ENCODE data around the gene PKNOX2. TPM values are rescaled to one million over a fixed set of nuclear protein-coding genes. Genes with fewer than 3 reads are reported as not detected.
A peak's percentile ranks its signal among the peaks of the same experiment; 100 is the strongest.

PKNOX2 gene
- total and polyA plus RNA-seq, 2 of the 4 experiments (the other 2 are of a cell fraction), result 0.72 to 2.3 TPM

DNA sequence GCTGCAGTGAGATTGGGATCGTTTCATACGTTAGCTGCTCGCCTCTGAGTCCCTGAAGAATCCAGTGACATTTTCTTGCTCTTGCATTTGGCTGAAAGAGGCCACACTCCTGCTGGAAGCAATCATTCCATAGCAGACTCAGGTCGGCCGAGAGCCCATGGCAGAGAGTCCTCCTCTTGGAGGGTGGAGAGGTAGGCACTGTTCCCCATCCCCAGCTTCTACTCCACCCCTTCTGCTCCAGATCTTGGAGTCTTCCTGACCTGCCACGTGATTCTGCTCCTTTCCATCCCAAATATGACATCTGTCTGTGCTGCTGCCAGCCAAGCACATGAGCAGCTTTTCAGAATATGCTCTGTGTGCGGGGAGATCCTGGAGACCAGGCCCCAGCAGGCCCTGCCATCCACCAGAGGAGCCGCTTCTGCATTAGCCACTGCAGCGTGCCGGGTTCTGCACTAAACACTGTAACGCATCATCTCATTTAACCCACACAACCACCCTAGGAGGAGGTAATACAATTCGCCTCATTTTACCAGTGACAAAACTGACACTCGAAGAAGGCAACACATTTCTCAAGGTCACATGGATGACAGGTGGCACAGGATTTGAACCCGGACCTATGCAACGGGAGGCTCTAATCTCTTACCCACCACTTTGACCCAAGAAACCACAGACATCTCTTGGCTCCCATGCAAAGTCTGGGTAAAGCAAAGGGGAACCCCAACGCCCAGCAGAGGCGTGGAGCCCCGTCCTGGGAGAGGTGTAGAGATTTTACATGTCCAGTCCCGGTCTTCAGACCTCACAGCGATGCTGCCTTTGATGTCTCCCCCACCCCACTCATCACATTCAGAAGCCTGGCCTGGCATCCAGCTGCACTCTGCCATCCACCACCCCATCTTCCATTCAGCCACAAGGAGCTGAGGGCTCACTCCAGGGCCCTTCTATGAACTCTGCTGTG is 252.7 kb downstream of the PKNOX2 start:
- peak overlapping the region; percentile 78 for H2AK9ac ChIP-seq (replicated peaks; ENCODE audit: low read depth, low read length, poor library complexity)
- ChIA-PET POLR2A (ENCODE audit: unreplicated experiment) (no interaction called here), CTCF (no interaction called here)
- no peaks in the 10 kb centered on the region for H3K4me1 ChIP-seq (ENCODE audit: control insufficient read depth, insufficient read depth, low read length)
- H3K9me3 ChIP-seq (ENCODE audit: control insufficient read depth, insufficient read depth, low read length), result no peaks in the 10 kb centered on the region
- H2BK120ac ChIP-seq (ENCODE audit: low read depth, low read length), result no peak overlapping the region
- H2BK5ac ChIP-seq (ENCODE audit: low read depth, low read length, poor library complexity, severe bottlenecking), result no peak overlapping the region
- no peaks in the 10 kb centered on the region; the same call in 1 of the 2 replicates for H3K9me1 ChIP-seq (ENCODE audit: insufficient read depth, low read length)
- no peak overlapping the region for H4K8ac ChIP-seq (ENCODE audit: low read depth in 2 of 2, low read length in 2 of 2)
- no peak overlapping the region for H3K4me3 ChIP-seq (ENCODE audit: insufficient read depth, low read depth, low read length)
- H3K4me2 ChIP-seq (ENCODE audit: low read depth, low read length), result no peak overlapping the region
- in situ Hi-C loops (cut with MboI; ENCODE audit: low sequenced_read_pairs) (loop anchor here (25.0 kb wide), 1 partner anchor 755 kb away; the partner anchor contains the start of genes SIAE and SPA17), intact Hi-C loops (cut with micrococcal nuclease) (no loop called here), dilution Hi-C loops (cut with HindIII; ENCODE audit: low sequenced_read_pairs, unreplicated experiment) (no loop called here)
- H3K56ac ChIP-seq (ENCODE audit: extremely low read depth, insufficient read depth, low read length), result no peak overlapping the region
- no peaks in the 10 kb centered on the region for H3K79me1 ChIP-seq (ENCODE audit: low read depth in 1 of 2, low read length in 2 of 2)
- H2AFZ ChIP-seq (replicated peaks; ENCODE audit: low read length, poor library complexity), result peak overlapping the region; percentile 18
- no peak for DNase-seq
- no peaks in the 10 kb centered on the region for H4K20me1 ChIP-seq (ENCODE audit: insufficient read depth, low read length)
- TF ChIP-seq SMC3 (IDR thresholded peaks at IDR 0.05; ENCODE audit: low read depth, low read length) (no peak), NFE2L2 (IDR thresholded peaks at IDR 0.05; ENCODE audit: low read depth, low read length) (no peak), RAD21 (IDR thresholded peaks at IDR 0.05; ENCODE audit: low read length) (no peak), MAZ (IDR thresholded peaks at IDR 0.05; ENCODE audit: borderline replicate concordance, low read depth, low read length) (no peak), CEBPB (IDR thresholded peaks at IDR 0.05; ENCODE audit: low read depth, low read length) (no peak), CHD1 (IDR thresholded peaks at IDR 0.05; ENCODE audit: low read depth, low read length) (no peak), RFX5 (IDR thresholded peaks at IDR 0.05; ENCODE audit: low read depth, low read length) (no peak)
- TF ChIP-seq, protein P1, sequence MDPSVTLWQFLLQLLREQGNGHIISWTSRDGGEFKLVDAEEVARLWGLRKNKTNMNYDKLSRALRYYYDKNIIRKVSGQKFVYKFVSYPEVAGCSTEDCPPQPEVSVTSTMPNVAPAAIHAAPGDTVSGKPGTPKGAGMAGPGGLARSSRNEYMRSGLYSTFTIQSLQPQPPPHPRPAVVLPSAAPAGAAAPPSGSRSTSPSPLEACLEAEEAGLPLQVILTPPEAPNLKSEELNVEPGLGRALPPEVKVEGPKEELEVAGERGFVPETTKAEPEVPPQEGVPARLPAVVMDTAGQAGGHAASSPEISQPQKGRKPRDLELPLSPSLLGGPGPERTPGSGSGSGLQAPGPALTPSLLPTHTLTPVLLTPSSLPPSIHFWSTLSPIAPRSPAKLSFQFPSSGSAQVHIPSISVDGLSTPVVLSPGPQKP (IDR thresholded peaks at IDR 0.05; ENCODE audit: borderline replicate concordance, low read depth, low read length), result no peak
- TF ChIP-seq, protein P2, sequence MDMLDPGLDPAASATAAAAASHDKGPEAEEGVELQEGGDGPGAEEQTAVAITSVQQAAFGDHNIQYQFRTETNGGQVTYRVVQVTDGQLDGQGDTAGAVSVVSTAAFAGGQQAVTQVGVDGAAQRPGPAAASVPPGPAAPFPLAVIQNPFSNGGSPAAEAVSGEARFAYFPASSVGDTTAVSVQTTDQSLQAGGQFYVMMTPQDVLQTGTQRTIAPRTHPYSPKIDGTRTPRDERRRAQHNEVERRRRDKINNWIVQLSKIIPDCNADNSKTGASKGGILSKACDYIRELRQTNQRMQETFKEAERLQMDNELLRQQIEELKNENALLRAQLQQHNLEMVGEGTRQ (IDR thresholded peaks at IDR 0.05; ENCODE audit: low read depth, low read length), result no peak
- no peak for ATAC-seq (ENCODE audit: low read depth)
- no peak overlapping the region for H2BK15ac ChIP-seq (ENCODE audit: low read depth, low read length)
- H3K23ac ChIP-seq (ENCODE audit: low read depth, low read length), result no peak overlapping the region
- no CpG with 5 or more reads among the region's 20 CpGs for WGBS, 2 experiments (ENCODE audit: extremely low coverage in 2 of 2, insufficient read length in 1 of 2)
- BruUV-seq (replicated peaks), result no TSS peak
- H3K4ac ChIP-seq (ENCODE audit: low read depth, low read length), result no peak overlapping the region
- H3K18ac ChIP-seq (ENCODE audit: low read depth, low read length), result no peak overlapping the region
- no peaks in the 10 kb centered on the region for H3K36me3 ChIP-seq (ENCODE audit: control insufficient read depth, insufficient read depth, low read length)
- no peak overlapping the region for H2BK20ac ChIP-seq (ENCODE audit: low read depth, low read length)
- H3K9ac ChIP-seq (ENCODE audit: low read depth, low read length), result no peak overlapping the region
- H2AK5ac ChIP-seq (ENCODE audit: low read depth, low read length), result no peak overlapping the region
- H3K27me3 ChIP-seq (ENCODE audit: control insufficient read depth, insufficient read depth, low read length), result peaks cover 11% of the 10 kb centered on the region
- no peak overlapping the region for H3K27ac ChIP-seq (ENCODE audit: insufficient read depth, low read length)
- no peak overlapping the region for H3K14ac ChIP-seq (replicated peaks; ENCODE audit: low read depth, low read length)
- H4K5ac ChIP-seq (ENCODE audit: low read depth, low read length), result no peak overlapping the region
- no peak overlapping the region for H4K91ac ChIP-seq (ENCODE audit: insufficient read depth, low read depth, low read length)

Measured in IMR-90 (cell line).